ENCODE data around the gene PAPOLB. TPM values are rescaled to one million over a fixed set of nuclear protein-coding genes. Genes with fewer than 3 reads are reported as not detected.

The PAPOLB gene
- polyA plus RNA-seq, 2 donors, result 0.02 TPM; not detected in 1

- no peaks in the 10 kb centered on the region for H3K4me1 ChIP-seq (ENCODE audit: control insufficient read depth in 2 of 2, insufficient read depth in 2 of 2, low read length in 1 of 2)
- no peak overlapping the region for H3K27ac ChIP-seq (ENCODE audit: low read depth in 2 of 2, low read length in 1 of 2)
- no peaks in the 10 kb centered on the region for H3K27me3 ChIP-seq (ENCODE audit: control insufficient read depth in 1 of 2, insufficient read depth in 2 of 2, low read length in 2 of 2)
- no peak overlapping the region for H3K4me3 ChIP-seq (ENCODE audit: low read depth in 1 of 2, low read length in 2 of 2)
- 82 to 88% methylated on average over 22 to 32 of the region's 32 CpGs for WGBS, 2 donors
- no peaks in the 10 kb centered on the region for H3K36me3 ChIP-seq (ENCODE audit: control insufficient read depth in 2 of 2, insufficient read depth in 2 of 2, low read length in 1 of 2)
- peaks cover 0 to 4% of the 10 kb centered on the region in 2 donors for H3K9me3 ChIP-seq (ENCODE audit: control insufficient read depth in 2 of 2, insufficient read depth in 1 of 2, low read depth in 1 of 2, low read length in 1 of 2)
These were observed 43.6 kb downstream of the PAPOLB start for GRCh38 chr7:4818000-4818794.

- Histone ChIP-seq H3K36me3 (ENCODE audit: control insufficient read depth in 2 of 2, insufficient read depth in 2 of 2, low read length in 1 of 2) (no peaks in the 10 kb centered on the region), H3K4me3 (ENCODE audit: low read depth in 1 of 2, low read length in 2 of 2) (no peak overlapping the region), H3K27ac (ENCODE audit: low read depth in 2 of 2, low read length in 1 of 2) (no peak overlapping the region), H3K9me3 (ENCODE audit: control insufficient read depth in 2 of 2, insufficient read depth in 1 of 2, low read depth in 1 of 2, low read length in 1 of 2) (peaks cover 0 to 4% of the 10 kb centered on the region in 2 donors), H3K27me3 (ENCODE audit: control insufficient read depth in 1 of 2, insufficient read depth in 2 of 2, low read length in 2 of 2) (no peaks in the 10 kb centered on the region), H3K4me1 (ENCODE audit: control insufficient read depth in 2 of 2, insufficient read depth in 2 of 2, low read length in 1 of 2) (no peaks in the 10 kb centered on the region)
- WGBS, 2 donors, result 90% methylated on average over 38 of the region's 38 CpGs
These were observed 44.5 kb downstream of the PAPOLB start for GRCh38 chr7:4817178-4817901.

GRCh38 chr7:4816419-4817080 lies 45.3 kb downstream of the PAPOLB start:
- Histone ChIP-seq H3K4me3 (ENCODE audit: low read depth in 1 of 2, low read length in 2 of 2) (no peak overlapping the region), H3K27me3 (ENCODE audit: control insufficient read depth in 1 of 2, insufficient read depth in 2 of 2, low read length in 2 of 2) (no peaks in the 10 kb centered on the region), H3K27ac (ENCODE audit: low read depth in 2 of 2, low read length in 1 of 2) (no peak overlapping the region), H3K9me3 (ENCODE audit: control insufficient read depth in 2 of 2, insufficient read depth in 1 of 2, low read depth in 1 of 2, low read length in 1 of 2) (peaks cover 0 to 4% of the 10 kb centered on the region in 2 donors), H3K4me1 (ENCODE audit: control insufficient read depth in 2 of 2, insufficient read depth in 2 of 2, low read length in 1 of 2) (no peaks in the 10 kb centered on the region), H3K36me3 (ENCODE audit: control insufficient read depth in 2 of 2, insufficient read depth in 2 of 2, low read length in 1 of 2) (no peaks in the 10 kb centered on the region)
- WGBS, 2 donors, result 90 to 91% methylated on average over 26 of the region's 26 CpGs

- Histone ChIP-seq H3K27ac (ENCODE audit: low read depth in 2 of 2, low read length in 1 of 2) (no peak overlapping the region), H3K36me3 (ENCODE audit: control insufficient read depth in 2 of 2, insufficient read depth in 2 of 2, low read length in 1 of 2) (no peaks in the 10 kb centered on the region), H3K4me3 (ENCODE audit: low read depth in 1 of 2, low read length in 2 of 2) (no peak overlapping the region), H3K27me3 (ENCODE audit: control insufficient read depth in 1 of 2, insufficient read depth in 2 of 2, low read length in 2 of 2) (no peaks in the 10 kb centered on the region), H3K9me3 (ENCODE audit: control insufficient read depth in 2 of 2, insufficient read depth in 1 of 2, low read depth in 1 of 2, low read length in 1 of 2) (peaks cover 0 to 4% of the 10 kb centered on the region in 2 donors), H3K4me1 (ENCODE audit: control insufficient read depth in 2 of 2, insufficient read depth in 2 of 2, low read length in 1 of 2) (no peaks in the 10 kb centered on the region)
- WGBS, 2 donors, result 88 to 90% methylated on average over 38 of the region's 38 CpGs
These were observed 46.0 kb downstream of the PAPOLB start for GRCh38 chr7:4815609-4816418.

- Histone ChIP-seq H3K9me3 (ENCODE audit: control insufficient read depth in 2 of 2, insufficient read depth in 1 of 2, low read depth in 1 of 2, low read length in 1 of 2) (peaks cover 0 to 4% of the 10 kb centered on the region in 2 donors), H3K4me3 (ENCODE audit: low read depth in 1 of 2, low read length in 2 of 2) (no peak overlapping the region), H3K36me3 (ENCODE audit: control insufficient read depth in 2 of 2, insufficient read depth in 2 of 2, low read length in 1 of 2) (no peaks in the 10 kb centered on the region), H3K27ac (ENCODE audit: low read depth in 2 of 2, low read length in 1 of 2) (no peak overlapping the region), H3K27me3 (ENCODE audit: control insufficient read depth in 1 of 2, insufficient read depth in 2 of 2, low read length in 2 of 2) (no peaks in the 10 kb centered on the region), H3K4me1 (ENCODE audit: control insufficient read depth in 2 of 2, insufficient read depth in 2 of 2, low read length in 1 of 2) (no peaks in the 10 kb centered on the region)
- WGBS, 2 donors, result 81 to 83% methylated on average over 14 of the region's 14 CpGs
These were observed 46.7 kb downstream of the PAPOLB start for GRCh38 chr7:4815121-4815520.

DNA sequence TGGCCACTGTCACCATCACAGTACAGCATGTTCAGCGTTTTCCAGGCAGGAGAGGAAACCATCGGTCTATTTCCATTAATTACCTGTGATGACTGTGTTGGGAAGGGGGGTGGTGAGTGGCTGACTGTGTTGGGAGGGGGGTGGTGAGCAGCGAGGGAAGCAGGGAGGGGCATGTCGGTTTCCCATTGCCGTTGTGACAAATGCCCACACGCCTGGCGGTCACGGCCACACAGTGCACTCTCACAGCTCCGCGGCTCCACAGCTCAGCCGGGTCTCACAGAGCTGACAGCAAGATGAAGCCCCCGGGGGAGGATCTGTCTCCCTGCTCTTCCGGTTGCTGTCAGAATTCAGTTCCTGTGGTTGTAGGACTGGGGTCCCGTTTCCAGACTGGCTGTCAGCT lies 47.4 kb downstream of the PAPOLB start:
- Histone ChIP-seq H3K4me3 (ENCODE audit: low read depth in 1 of 2, low read length in 2 of 2) (no peak overlapping the region), H3K27me3 (ENCODE audit: control insufficient read depth in 1 of 2, insufficient read depth in 2 of 2, low read length in 2 of 2) (no peaks in the 10 kb centered on the region), H3K27ac (ENCODE audit: low read depth in 2 of 2, low read length in 1 of 2) (no peak overlapping the region), H3K36me3 (ENCODE audit: control insufficient read depth in 2 of 2, insufficient read depth in 2 of 2, low read length in 1 of 2) (no peaks in the 10 kb centered on the region), H3K9me3 (ENCODE audit: control insufficient read depth in 2 of 2, insufficient read depth in 1 of 2, low read depth in 1 of 2, low read length in 1 of 2) (peaks cover 0 to 4% of the 10 kb centered on the region in 2 donors), H3K4me1 (ENCODE audit: control insufficient read depth in 2 of 2, insufficient read depth in 2 of 2, low read length in 1 of 2) (no peaks in the 10 kb centered on the region)
- 59 to 61% methylated on average over 14 of the region's 14 CpGs for WGBS, 2 donors

GRCh38 chr7:4809666-4810065 lies 52.2 kb downstream of the PAPOLB start:
- H3K4me3 ChIP-seq (ENCODE audit: low read depth in 1 of 2, low read length in 2 of 2), result no peak overlapping the region
- WGBS, 2 donors, result 84 to 85% methylated on average over 14 of the region's 14 CpGs
- no peaks in the 10 kb centered on the region for H3K27me3 ChIP-seq (ENCODE audit: control insufficient read depth in 1 of 2, insufficient read depth in 2 of 2, low read length in 2 of 2)

GRCh38 chr7:4809091-4809591 lies 52.7 kb downstream of the PAPOLB start:
- Histone ChIP-seq H3K27ac (ENCODE audit: low read depth in 2 of 2, low read length in 1 of 2) (no peak overlapping the region), H3K4me3 (ENCODE audit: low read depth in 1 of 2, low read length in 2 of 2) (no peak overlapping the region), H3K27me3 (ENCODE audit: control insufficient read depth in 1 of 2, insufficient read depth in 2 of 2, low read length in 2 of 2) (no peaks in the 10 kb centered on the region)

More at GRCh38 chr7:4809666-4810065, 52.2 kb downstream of the PAPOLB start:
- Histone ChIP-seq H3K36me3 (ENCODE audit: control insufficient read depth in 2 of 2, insufficient read depth in 2 of 2, low read length in 1 of 2) (no peaks in the 10 kb centered on the region), H3K27ac (ENCODE audit: low read depth in 2 of 2, low read length in 1 of 2) (no peak overlapping the region), H3K4me1 (ENCODE audit: control insufficient read depth in 2 of 2, insufficient read depth in 2 of 2, low read length in 1 of 2) (no peaks in the 10 kb centered on the region), H3K9me3 (ENCODE audit: control insufficient read depth in 2 of 2, insufficient read depth in 1 of 2, low read depth in 1 of 2, low read length in 1 of 2) (no peaks in the 10 kb centered on the region)

GRCh38 chr7:4808565-4808964 lies 53.3 kb downstream of the PAPOLB start:
- no peaks in the 10 kb centered on the region for H3K27me3 ChIP-seq (ENCODE audit: control insufficient read depth in 1 of 2, insufficient read depth in 2 of 2, low read length in 2 of 2)
- no peak overlapping the region for H3K27ac ChIP-seq (ENCODE audit: low read depth in 2 of 2, low read length in 1 of 2)
- H3K4me3 ChIP-seq (ENCODE audit: low read depth in 1 of 2, low read length in 2 of 2), result no peak overlapping the region
- WGBS, 2 donors, result 83 to 86% methylated on average over 37 of the region's 37 CpGs
- no peaks in the 10 kb centered on the region for H3K36me3 ChIP-seq (ENCODE audit: control insufficient read depth in 2 of 2, insufficient read depth in 2 of 2, low read length in 1 of 2)
- H3K9me3 ChIP-seq (ENCODE audit: control insufficient read depth in 2 of 2, insufficient read depth in 1 of 2, low read depth in 1 of 2, low read length in 1 of 2), result no peaks in the 10 kb centered on the region
- H3K4me1 ChIP-seq (ENCODE audit: control insufficient read depth in 2 of 2, insufficient read depth in 2 of 2, low read length in 1 of 2), result no peaks in the 10 kb centered on the region

More at GRCh38 chr7:4809091-4809591, 52.7 kb downstream of the PAPOLB start:
- H3K36me3 ChIP-seq (ENCODE audit: control insufficient read depth in 2 of 2, insufficient read depth in 2 of 2, low read length in 1 of 2), result no peaks in the 10 kb centered on the region
- no peaks in the 10 kb centered on the region for H3K9me3 ChIP-seq (ENCODE audit: control insufficient read depth in 2 of 2, insufficient read depth in 1 of 2, low read depth in 1 of 2, low read length in 1 of 2)
- WGBS, 2 donors, result 66 to 68% methylated on average over 38 of the region's 38 CpGs
- H3K4me1 ChIP-seq (ENCODE audit: control insufficient read depth in 2 of 2, insufficient read depth in 2 of 2, low read length in 1 of 2), result no peaks in the 10 kb centered on the region

All from esophagus (tissue), 2 donors.